Body of pancreas (tissue), 4 donors: ENCODE results near the gene MYO1H.
"Not testable (repeated sequence)": the region's sequence is repeated elsewhere in the genome, so short reads cannot be mapped to it uniquely, and the experiment has no call there.

Source experiments
- POLR2A ChIP-seq, 3 donors: fragments of 450-650 bp; IDR thresholded peaks; one replicate each; pipeline ENCODE4 v1.6.1; 2016; ENCODE audit warnings: antibody characterized with exemption in 3 of 3, mild to moderate bottlenecking in 2 of 3
- TF ChIP-seq, protein P1 (sequence below), 7 experiments: fragments of 450-650 bp in 4 of 7; fragments of 200-600 bp in 3 of 7; sonication (generic) in 3 of 7; IDR thresholded peaks; one replicate each; pipeline ENCODE4 v1.5.1; 2016 to 2019; ENCODE audit warnings: antibody characterized with exemption in 7 of 7

DNA sequence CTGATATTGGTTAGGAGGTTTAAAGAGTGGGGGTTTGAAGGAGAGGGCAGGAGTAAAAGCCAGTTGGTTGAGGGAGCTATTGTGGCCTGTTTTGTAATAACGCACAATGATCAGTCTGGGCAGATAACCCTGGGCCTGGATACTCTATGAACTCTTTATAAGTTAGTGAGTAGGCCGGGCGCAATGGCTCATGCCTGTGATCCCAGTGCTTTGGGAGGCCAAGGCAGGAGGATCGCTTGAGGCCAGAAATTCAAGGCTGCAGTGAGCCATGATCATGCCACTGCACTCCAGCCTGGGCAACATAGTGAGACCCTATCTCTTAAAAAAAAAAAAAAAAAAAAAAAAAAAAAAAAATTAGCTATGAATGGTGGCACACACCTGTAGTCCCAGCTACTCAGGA, 58.4 kb downstream of the MYO1H start:
- TF ChIP-seq, protein P1, sequence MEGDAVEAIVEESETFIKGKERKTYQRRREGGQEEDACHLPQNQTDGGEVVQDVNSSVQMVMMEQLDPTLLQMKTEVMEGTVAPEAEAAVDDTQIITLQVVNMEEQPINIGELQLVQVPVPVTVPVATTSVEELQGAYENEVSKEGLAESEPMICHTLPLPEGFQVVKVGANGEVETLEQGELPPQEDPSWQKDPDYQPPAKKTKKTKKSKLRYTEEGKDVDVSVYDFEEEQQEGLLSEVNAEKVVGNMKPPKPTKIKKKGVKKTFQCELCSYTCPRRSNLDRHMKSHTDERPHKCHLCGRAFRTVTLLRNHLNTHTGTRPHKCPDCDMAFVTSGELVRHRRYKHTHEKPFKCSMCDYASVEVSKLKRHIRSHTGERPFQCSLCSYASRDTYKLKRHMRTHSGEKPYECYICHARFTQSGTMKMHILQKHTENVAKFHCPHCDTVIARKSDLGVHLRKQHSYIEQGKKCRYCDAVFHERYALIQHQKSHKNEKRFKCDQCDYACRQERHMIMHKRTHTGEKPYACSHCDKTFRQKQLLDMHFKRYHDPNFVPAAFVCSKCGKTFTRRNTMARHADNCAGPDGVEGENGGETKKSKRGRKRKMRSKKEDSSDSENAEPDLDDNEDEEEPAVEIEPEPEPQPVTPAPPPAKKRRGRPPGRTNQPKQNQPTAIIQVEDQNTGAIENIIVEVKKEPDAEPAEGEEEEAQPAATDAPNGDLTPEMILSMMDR (IDR thresholded peaks at IDR 0.05) = not testable (repeated sequence)
- not testable (repeated sequence) for TF ChIP-seq POLR2A (IDR thresholded peaks at IDR 0.05)
